HCT116 (cell line): Measurements from ENCODE around the gene MTUS2.

Experiments used
- POLR2A ChIP-seq: IDR thresholded peaks from 2 replicates; pipeline ENCODE4 v1.7.0; 2011; ENCODE audit warnings: borderline replicate concordance; ENCODE audit not compliant: insufficient read depth, insufficient read length; ENCODE audit errors: extremely low read depth
- TF ChIP-seq, protein P1 (sequence below): IDR thresholded peaks from 2 replicates; pipeline ENCODE4 v1.6.1; 2012; ENCODE audit warnings: low read depth
- TF ChIP-seq, protein P2 (sequence below): IDR thresholded peaks from 2 replicates; pipeline ENCODE4 v1.6.1; 2011; ENCODE audit warnings: mild to moderate bottlenecking, low read length, moderate library complexity; ENCODE audit not compliant: insufficient replicate concordance; ENCODE audit errors: extremely low read depth
- TF ChIP-seq, protein P3 (sequence below), 3 experiments: fragments of 200-600 bp in 1 of 3; sonication (generic) in 1 of 3; IDR thresholded peaks in 2 of 3; conservative IDR thresholded peaks in 1 of 3; 2 replicates each; pipeline ENCODE4 v1.5.1; 2012 to 2017; ENCODE audit warnings: low read depth in 2 of 3, low read length in 2 of 3, antibody characterized with exemption in 1 of 3, borderline replicate concordance in 1 of 3, control low read depth in 1 of 3, mild to moderate bottlenecking in 1 of 3, mixed read lengths in 1 of 3, mixed run types in 1 of 3, moderate library complexity in 1 of 3; ENCODE audit not compliant: insufficient read depth in 1 of 3

DNA sequence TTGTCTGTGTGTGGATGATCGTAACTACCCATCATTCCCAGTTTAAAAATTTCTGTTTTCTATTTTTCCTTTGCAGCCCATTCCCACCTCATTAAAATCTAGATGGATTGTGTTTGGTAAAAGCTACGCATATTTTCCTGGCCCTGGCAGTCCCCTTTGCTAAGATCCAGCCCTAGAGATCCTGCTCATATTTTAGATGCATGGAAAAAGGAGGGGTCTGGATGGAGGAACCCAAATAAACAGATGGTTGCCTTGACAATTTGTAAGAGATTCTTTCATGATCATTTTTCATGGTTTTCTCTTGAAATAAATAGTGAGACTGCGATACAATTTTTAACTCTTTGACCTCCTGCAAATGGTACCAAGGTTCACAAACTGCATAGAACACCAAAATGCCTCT is 601.0 kb downstream of the MTUS2 start:
- TF ChIP-seq POLR2A = no peak
- TF ChIP-seq, protein P1, sequence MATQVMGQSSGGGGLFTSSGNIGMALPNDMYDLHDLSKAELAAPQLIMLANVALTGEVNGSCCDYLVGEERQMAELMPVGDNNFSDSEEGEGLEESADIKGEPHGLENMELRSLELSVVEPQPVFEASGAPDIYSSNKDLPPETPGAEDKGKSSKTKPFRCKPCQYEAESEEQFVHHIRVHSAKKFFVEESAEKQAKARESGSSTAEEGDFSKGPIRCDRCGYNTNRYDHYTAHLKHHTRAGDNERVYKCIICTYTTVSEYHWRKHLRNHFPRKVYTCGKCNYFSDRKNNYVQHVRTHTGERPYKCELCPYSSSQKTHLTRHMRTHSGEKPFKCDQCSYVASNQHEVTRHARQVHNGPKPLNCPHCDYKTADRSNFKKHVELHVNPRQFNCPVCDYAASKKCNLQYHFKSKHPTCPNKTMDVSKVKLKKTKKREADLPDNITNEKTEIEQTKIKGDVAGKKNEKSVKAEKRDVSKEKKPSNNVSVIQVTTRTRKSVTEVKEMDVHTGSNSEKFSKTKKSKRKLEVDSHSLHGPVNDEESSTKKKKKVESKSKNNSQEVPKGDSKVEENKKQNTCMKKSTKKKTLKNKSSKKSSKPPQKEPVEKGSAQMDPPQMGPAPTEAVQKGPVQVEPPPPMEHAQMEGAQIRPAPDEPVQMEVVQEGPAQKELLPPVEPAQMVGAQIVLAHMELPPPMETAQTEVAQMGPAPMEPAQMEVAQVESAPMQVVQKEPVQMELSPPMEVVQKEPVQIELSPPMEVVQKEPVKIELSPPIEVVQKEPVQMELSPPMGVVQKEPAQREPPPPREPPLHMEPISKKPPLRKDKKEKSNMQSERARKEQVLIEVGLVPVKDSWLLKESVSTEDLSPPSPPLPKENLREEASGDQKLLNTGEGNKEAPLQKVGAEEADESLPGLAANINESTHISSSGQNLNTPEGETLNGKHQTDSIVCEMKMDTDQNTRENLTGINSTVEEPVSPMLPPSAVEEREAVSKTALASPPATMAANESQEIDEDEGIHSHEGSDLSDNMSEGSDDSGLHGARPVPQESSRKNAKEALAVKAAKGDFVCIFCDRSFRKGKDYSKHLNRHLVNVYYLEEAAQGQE = no peak
- TF ChIP-seq, protein P2, sequence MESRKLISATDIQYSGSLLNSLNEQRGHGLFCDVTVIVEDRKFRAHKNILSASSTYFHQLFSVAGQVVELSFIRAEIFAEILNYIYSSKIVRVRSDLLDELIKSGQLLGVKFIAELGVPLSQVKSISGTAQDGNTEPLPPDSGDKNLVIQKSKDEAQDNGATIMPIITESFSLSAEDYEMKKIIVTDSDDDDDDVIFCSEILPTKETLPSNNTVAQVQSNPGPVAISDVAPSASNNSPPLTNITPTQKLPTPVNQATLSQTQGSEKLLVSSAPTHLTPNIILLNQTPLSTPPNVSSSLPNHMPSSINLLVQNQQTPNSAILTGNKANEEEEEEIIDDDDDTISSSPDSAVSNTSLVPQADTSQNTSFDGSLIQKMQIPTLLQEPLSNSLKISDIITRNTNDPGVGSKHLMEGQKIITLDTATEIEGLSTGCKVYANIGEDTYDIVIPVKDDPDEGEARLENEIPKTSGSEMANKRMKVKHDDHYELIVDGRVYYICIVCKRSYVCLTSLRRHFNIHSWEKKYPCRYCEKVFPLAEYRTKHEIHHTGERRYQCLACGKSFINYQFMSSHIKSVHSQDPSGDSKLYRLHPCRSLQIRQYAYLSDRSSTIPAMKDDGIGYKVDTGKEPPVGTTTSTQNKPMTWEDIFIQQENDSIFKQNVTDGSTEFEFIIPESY = no peak
- TF ChIP-seq, protein P3, sequence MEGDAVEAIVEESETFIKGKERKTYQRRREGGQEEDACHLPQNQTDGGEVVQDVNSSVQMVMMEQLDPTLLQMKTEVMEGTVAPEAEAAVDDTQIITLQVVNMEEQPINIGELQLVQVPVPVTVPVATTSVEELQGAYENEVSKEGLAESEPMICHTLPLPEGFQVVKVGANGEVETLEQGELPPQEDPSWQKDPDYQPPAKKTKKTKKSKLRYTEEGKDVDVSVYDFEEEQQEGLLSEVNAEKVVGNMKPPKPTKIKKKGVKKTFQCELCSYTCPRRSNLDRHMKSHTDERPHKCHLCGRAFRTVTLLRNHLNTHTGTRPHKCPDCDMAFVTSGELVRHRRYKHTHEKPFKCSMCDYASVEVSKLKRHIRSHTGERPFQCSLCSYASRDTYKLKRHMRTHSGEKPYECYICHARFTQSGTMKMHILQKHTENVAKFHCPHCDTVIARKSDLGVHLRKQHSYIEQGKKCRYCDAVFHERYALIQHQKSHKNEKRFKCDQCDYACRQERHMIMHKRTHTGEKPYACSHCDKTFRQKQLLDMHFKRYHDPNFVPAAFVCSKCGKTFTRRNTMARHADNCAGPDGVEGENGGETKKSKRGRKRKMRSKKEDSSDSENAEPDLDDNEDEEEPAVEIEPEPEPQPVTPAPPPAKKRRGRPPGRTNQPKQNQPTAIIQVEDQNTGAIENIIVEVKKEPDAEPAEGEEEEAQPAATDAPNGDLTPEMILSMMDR (IDR thresholded peaks at IDR 0.05 in 2 of 3, conservative IDR thresholded peaks at IDR 0.05 in 1 of 3; ENCODE audit: borderline replicate concordance in 1 of 3, insufficient read depth in 1 of 3, low read depth in 2 of 3, low read length in 2 of 3) = no peak
